ENCODE measurements around the gene SMR3B. TPM values are rescaled to one million over a fixed set of nuclear protein-coding genes. Genes with fewer than 3 reads are reported as not detected.

SMR3B gene
- total RNA-seq (2022; extraction: Qiagen RNA extraction): not detected in 5 replicates

GRCh38 chr4:70382691-70383181 is at the start of gene SMR3B:
Gene SMR3B, plus strand, starts transcription at chr4:70383131. Its CDS starts 1,380 bp downstream, at chr4:70384511.

DNA sequence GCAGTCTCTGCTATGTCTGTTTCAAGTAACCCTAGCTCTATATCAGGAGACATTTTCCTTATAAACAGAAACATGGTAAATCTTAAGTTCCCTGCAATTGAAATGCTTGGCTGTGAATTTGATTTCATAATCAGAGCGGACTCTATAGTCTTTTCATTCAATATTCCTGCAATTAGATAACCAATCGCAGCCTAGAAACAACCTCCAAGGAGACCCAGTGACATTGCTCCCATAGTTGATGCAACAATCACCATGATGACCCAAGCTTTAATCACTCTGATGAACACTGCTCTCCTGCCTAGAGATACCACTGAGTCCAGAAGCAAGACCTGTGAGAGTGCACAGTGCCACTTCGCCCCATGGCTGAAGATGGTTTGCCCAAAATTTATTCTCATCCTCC is 48.2 kb upstream of the SMR3B start, which contains the start of gene CABS1:
Gene CABS1 (plus strand): TSS at position 301 of the 400 bp plus-strand sequence. CDS start 59 bp downstream, at position 360.

DNA sequence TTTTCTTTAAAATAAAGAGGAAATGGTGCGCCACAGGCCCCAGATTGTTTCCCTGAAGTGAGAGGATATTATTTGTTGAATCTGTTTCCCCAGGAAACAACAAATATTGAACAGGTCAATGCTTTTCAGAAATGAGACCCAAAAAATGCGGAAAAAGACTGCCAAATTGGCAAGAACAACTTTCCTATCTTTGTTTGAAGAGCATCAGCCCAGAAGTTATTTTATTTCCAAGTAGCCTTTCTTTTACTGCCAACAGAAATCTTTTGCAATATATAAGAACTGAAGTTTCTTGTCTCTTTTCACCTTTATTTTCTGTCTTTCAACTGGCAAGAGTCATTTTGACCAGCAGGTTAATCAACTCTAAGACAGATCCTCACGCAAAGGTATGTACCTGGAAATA is 22.5 kb upstream of the SMR3B start, which contains the start of gene SMR3A:
Gene SMR3A (plus strand): TSS at position 301 of the 400 bp plus-strand sequence. CDS start 1,356 bp downstream, outside the sequence.

DNA sequence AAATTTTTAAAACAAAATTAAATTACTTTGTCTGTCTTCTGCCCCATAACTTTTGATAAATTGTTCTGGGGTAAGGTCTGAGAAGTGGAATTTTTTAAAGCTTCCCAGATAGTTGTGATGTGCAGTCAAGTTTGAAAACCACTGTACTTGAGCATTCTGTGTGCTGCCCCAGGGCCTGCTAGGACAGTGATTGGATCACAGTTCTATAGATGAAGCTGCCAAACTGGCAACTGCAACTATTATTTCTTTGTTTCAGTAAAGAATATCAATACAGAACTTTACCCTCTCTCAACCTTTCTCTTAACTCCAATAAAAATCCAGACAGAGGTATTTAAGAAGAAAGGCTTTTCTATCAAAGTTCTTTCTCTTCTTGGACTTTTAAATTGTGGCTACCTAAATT is 14.6 kb downstream of the SMR3B start, which contains the start of gene OPRPN:
Gene OPRPN (plus strand): TSS at position 361 of the 400 bp plus-strand sequence. CDS start 1,346 bp downstream, outside the sequence.

Other genes with a start within 250 kb of the SMR3B start
- gene PRR27, start 228.9 kb upstream of the SMR3B start, total RNA-seq (2022; extraction: Qiagen RNA extraction): not detected in 5 replicates
- gene ODAM, start 187.4 kb upstream of the SMR3B start, total RNA-seq (2022; extraction: Qiagen RNA extraction): not detected in 5 replicates
- not detected in 5 replicates for gene FDCSP, start 157.0 kb upstream of the SMR3B start, total RNA-seq (2022; extraction: Qiagen RNA extraction)
- gene CSN3, start 140.5 kb upstream of the SMR3B start, total RNA-seq (2022; extraction: Qiagen RNA extraction): not detected in 5 replicates
- gene CABS1, start 48.1 kb upstream of the SMR3B start, total RNA-seq (2022; extraction: Qiagen RNA extraction): not detected in 5 replicates
- not detected in 5 replicates for gene SMR3A, start 22.4 kb upstream of the SMR3B start, total RNA-seq (2022; extraction: Qiagen RNA extraction)
- not detected in 5 replicates for gene OPRPN, start 14.8 kb downstream of the SMR3B start, total RNA-seq (2022; extraction: Qiagen RNA extraction)
- gene MUC7, start 89.1 kb downstream of the SMR3B start, total RNA-seq (2022; extraction: Qiagen RNA extraction): not detected in 5 replicates
- gene AMTN, start 135.4 kb downstream of the SMR3B start, total RNA-seq (2022; extraction: Qiagen RNA extraction): not detected in 5 replicates
- gene AMBN, start 209.1 kb downstream of the SMR3B start, total RNA-seq (2022; extraction: Qiagen RNA extraction): not detected in 5 replicates
- not detected in 5 replicates for gene ENAM, start 245.6 kb downstream of the SMR3B start, total RNA-seq (2022; extraction: Qiagen RNA extraction)

Data from A549 treated with Hydrocortisone at 1 μM for 4 hours (cell line).